IMR-90 (cell line): ENCODE data around the gene BANF1. TPM values are rescaled to one million over a fixed set of nuclear protein-coding genes. Genes with fewer than 3 reads are reported as not detected.

Experiments used
- ATAC-seq: fragments of 200-7000 bp; cut with Tn5 transposase; 2 replicates; pipeline ENCODE4 v1.9.1; 2020; ENCODE audit warnings: low read depth, mild to moderate bottlenecking, moderate library complexity
- BruUV-seq: library from RNA; stranded (reverse); fragments of 400-500 nt; replicated peaks from 2 replicates; lab custom pipeline; 2021; lab: Mats Ljungman, UMichigan
- CTCF ChIA-PET: fragments of 300-600 bp; formaldehyde crosslinking; extraction: SDS; loops from one replicate; lab custom pipeline; 2021; ENCODE audit warnings: antibody characterized with exemption; lab: Yijun Ruan, JAX
- POLR2A ChIA-PET: fragments of 300-600 bp; sonication (Branson Sonifier 250); formaldehyde crosslinking; loops from one replicate; lab custom pipeline; 2022; ENCODE audit warnings: antibody characterized with exemption; ENCODE audit not compliant: unreplicated experiment; lab: Charles Lee
- DNase-seq: peaks from one replicate; pipeline ENCODE4 v3.0.0; 2013
- H2AFZ ChIP-seq: replicated peaks from 2 replicates; pipeline ENCODE3; 2013; ENCODE audit warnings: low read length, mild to moderate bottlenecking; ENCODE audit not compliant: poor library complexity
- H2AK5ac ChIP-seq: 2 replicates; pipeline ENCODE4 v1.6.1; 2013; ENCODE audit warnings: low read depth, low read length, inconsistent platforms
- H2AK9ac ChIP-seq: replicated peaks from 2 replicates; pipeline ENCODE3; 2013; ENCODE audit warnings: mild to moderate bottlenecking, low read depth, low read length, moderate library complexity; ENCODE audit not compliant: poor library complexity
- H2BK120ac ChIP-seq: 2 replicates; pipeline ENCODE4 v1.6.1; 2013; ENCODE audit warnings: low read depth, low read length, inconsistent platforms
- H2BK15ac ChIP-seq: 3 replicates; pipeline ENCODE4 v1.6.1; 2013; ENCODE audit warnings: low read depth, low read length, inconsistent platforms
- H2BK20ac ChIP-seq: 2 replicates; pipeline ENCODE4 v1.6.1; 2013; ENCODE audit warnings: low read depth, mild to moderate bottlenecking, inconsistent platforms, low read length, moderate library complexity
- H2BK5ac ChIP-seq: 2 replicates; pipeline ENCODE4 v1.6.1; 2013; ENCODE audit warnings: mild to moderate bottlenecking, low read depth, low read length, inconsistent platforms; ENCODE audit not compliant: poor library complexity, severe bottlenecking
- H3K14ac ChIP-seq: replicated peaks from 2 replicates; pipeline ENCODE4 v1.6.1; 2013; ENCODE audit warnings: low read depth, low read length, inconsistent platforms
- H3K18ac ChIP-seq: 2 replicates; pipeline ENCODE4 v1.6.1; 2013; ENCODE audit warnings: low read depth, low read length, control low read depth
- H3K23ac ChIP-seq: 2 replicates; pipeline ENCODE4 v1.6.1; 2013; ENCODE audit warnings: low read depth, low read length, inconsistent platforms
- H3K27ac ChIP-seq: 2 replicates; pipeline ENCODE4 v1.5.1; 2013; ENCODE audit warnings: mild to moderate bottlenecking, control low read depth, low read length; ENCODE audit not compliant: insufficient read depth
- H3K27me3 ChIP-seq: 2 replicates; pipeline ENCODE4 v1.6.1; 2013; ENCODE audit warnings: low read length; ENCODE audit not compliant: control insufficient read depth, insufficient read depth
- H3K36me3 ChIP-seq: 2 replicates; pipeline ENCODE4 v1.6.1; 2013; ENCODE audit warnings: low read length, mixed read lengths; ENCODE audit not compliant: control insufficient read depth, insufficient read depth
- H3K4ac ChIP-seq: 2 replicates; pipeline ENCODE4 v1.6.1; 2013; ENCODE audit warnings: low read depth, low read length, inconsistent platforms
- H3K4me1 ChIP-seq: 2 replicates; pipeline ENCODE4 v1.6.1; 2013; ENCODE audit warnings: low read length, mixed read lengths; ENCODE audit not compliant: control insufficient read depth, insufficient read depth
- H3K4me2 ChIP-seq: 2 replicates; pipeline ENCODE4 v1.6.1; 2013; ENCODE audit warnings: low read depth, mild to moderate bottlenecking, control low read depth, low read length, moderate library complexity
- H3K4me3 ChIP-seq: 2 replicates; pipeline ENCODE4 v1.5.1; 2013; ENCODE audit warnings: low read depth, mild to moderate bottlenecking, control low read depth, low read length, moderate library complexity; ENCODE audit not compliant: insufficient read depth
- H3K56ac ChIP-seq: 2 replicates; pipeline ENCODE4 v1.6.1; 2013; ENCODE audit warnings: low read length, inconsistent platforms; ENCODE audit not compliant: insufficient read depth; ENCODE audit errors: extremely low read depth
- H3K79me1 ChIP-seq, 2 experiments: 2 replicates each; pipeline ENCODE4 v1.6.1; 2013; ENCODE audit warnings: low read length in 2 of 2, inconsistent platforms in 1 of 2, low read depth in 1 of 2
- H3K9ac ChIP-seq: 2 replicates; pipeline ENCODE4 v1.6.1; 2013; ENCODE audit warnings: low read depth, low read length, control low read depth
- H3K9me1 ChIP-seq: 2 replicates; pipeline ENCODE4 v1.6.1; 2013; ENCODE audit warnings: low read length, inconsistent platforms; ENCODE audit not compliant: insufficient read depth
- H3K9me3 ChIP-seq: 2 replicates; pipeline ENCODE4 v1.6.1; 2013; ENCODE audit warnings: low read length; ENCODE audit not compliant: control insufficient read depth, insufficient read depth
- H4K20me1 ChIP-seq: 2 replicates; pipeline ENCODE4 v1.6.1; 2013; ENCODE audit warnings: low read length, inconsistent platforms; ENCODE audit not compliant: insufficient read depth
- H4K5ac ChIP-seq: 2 replicates; pipeline ENCODE4 v1.6.1; 2013; ENCODE audit warnings: mild to moderate bottlenecking, low read depth, low read length, control low read depth
- H4K8ac ChIP-seq, 2 experiments: 2 replicates each; pipeline ENCODE4 v1.6.1; 2013; ENCODE audit warnings: low read depth in 2 of 2, low read length in 2 of 2, control low read depth in 1 of 2, inconsistent platforms in 1 of 2
- H4K91ac ChIP-seq: 2 replicates; pipeline ENCODE4 v1.6.1; 2013; ENCODE audit warnings: low read depth, low read length, inconsistent platforms; ENCODE audit not compliant: insufficient read depth
- CHD1 ChIP-seq: IDR thresholded peaks from 2 replicates; pipeline ENCODE4 v1.6.1; 2012; ENCODE audit warnings: low read depth, low read length, improper control_type of control experiment
- ELK1 ChIP-seq: fragments of 150-350 bp; IDR thresholded peaks from 2 replicates; pipeline ENCODE4 v1.6.1; 2016; ENCODE audit warnings: low read depth, mild to moderate bottlenecking, low read length, moderate library complexity, borderline replicate concordance
- FOS ChIP-seq: fragments of 150-350 bp; IDR thresholded peaks from 2 replicates; pipeline ENCODE4 v1.6.1; 2016; ENCODE audit warnings: low read depth, low read length
- MXI1 ChIP-seq: IDR thresholded peaks from 2 replicates; pipeline ENCODE4 v1.6.1; 2012; ENCODE audit warnings: low read depth, mild to moderate bottlenecking, low read length, moderate library complexity, borderline replicate concordance
- SMC3 ChIP-seq: fragments of 150-350 bp; IDR thresholded peaks from 2 replicates; pipeline ENCODE4 v1.6.1; 2016; ENCODE audit warnings: low read depth, mild to moderate bottlenecking, antibody characterized with exemption, low read length, moderate library complexity
- WGBS, 2 experiments: methylation state at CpG; one replicate each; pipeline versions ENCODE4 v1.1.5 to v1.1.7; 2013; ENCODE audit warnings: missing lambda C conversion rate in 2 of 2; ENCODE audit not compliant: insufficient read length in 1 of 2; ENCODE audit errors: extremely low coverage in 2 of 2; 5-methylcytosine and 5-hydroxymethylcytosine counted together
- dilution Hi-C: fragments of 300-500 bp; cut with HindIII; formaldehyde crosslinking; loops from one replicate; pipeline ENCODE4 v1.14.3; 2018; ENCODE audit warnings: low sequenced_read_pairs; ENCODE audit not compliant: unreplicated experiment
- in situ Hi-C: fragments of 300-500 bp; cut with MboI; formaldehyde crosslinking; loops from 3 replicates; pipeline ENCODE4 v1.14.3; 2019; ENCODE audit warnings: low sequenced_read_pairs, inconsistent platforms, mixed read lengths
- intact Hi-C: fragments of 100-400 bp; cut with micrococcal nuclease; formaldehyde crosslinking; loops from 2 replicates; pipeline ENCODE4 v1.10.0; 2022
- polyA plus RNA-seq, 3 experiments: library from polyadenylated mRNA; depleted of rRNA; stranded (reverse); fragments of >200 nt; gene quantifications; 2 replicates each; pipeline ENCODE4 v1.2.3, GENCODE V29; 2012; ENCODE audit warnings: low replicate concordance in 1 of 3
- total RNA-seq: library from RNA; depleted of rRNA; stranded (reverse); fragments of >200 nt; gene quantifications from 2 replicates; pipeline ENCODE4 v1.2.3, GENCODE V29; 2012

The BANF1 gene
- total and polyA plus RNA-seq, 2 of the 4 experiments (the other 2 are of a cell fraction), result 36.6 to 242 TPM

GRCh38 chr11:66048547-66049323 is 46.4 kb downstream of the BANF1 start, which contains the start of gene GAL3ST3:
GAL3ST3 (minus strand) TSS chr11:66049161; CDS start chr11:66045415, 3,746 bp downstream.
- BruUV-seq, result no TSS peak
- Histone ChIP-seq H3K9me3 (no peaks in the 10 kb centered on the region), H3K18ac (no peak within 1 kb of the TSS), H2AK9ac (no peak within 1 kb of the TSS), H2AK5ac (no peak within 1 kb of the TSS; the same call in 1 of the 2 replicates), H4K20me1 (peaks cover 8% of the 10 kb centered on the region; the same call in 1 of the 2 replicates), H3K27me3 (peaks cover 27% of the 10 kb centered on the region; the same call in 1 of the 2 replicates), H3K56ac (no peak within 1 kb of the TSS), H4K91ac (no peak within 1 kb of the TSS), H2BK120ac (no peak within 1 kb of the TSS), H2BK5ac (no peak within 1 kb of the TSS), H2BK15ac (no peak within 1 kb of the TSS), H3K9ac (no peak within 1 kb of the TSS), H2AFZ (peak within 1 kb of the TSS; percentile 68), H3K23ac (no peak within 1 kb of the TSS), H2BK20ac (no peak within 1 kb of the TSS), H3K4me1 (peaks cover 8% of the 10 kb centered on the region), H3K36me3 (no peaks in the 10 kb centered on the region), H3K9me1 (0 out of 2 replicates have a peak, but pooled peaks cover 7% of the 10 kb centered on the region), H3K4ac (no peak within 1 kb of the TSS), H3K4me3 (no peak within 1 kb of the TSS), H3K14ac (no peak within 1 kb of the TSS), H3K79me1 (peaks cover 4 to 24% of the 10 kb centered on the region in 2 experiments; a peak in 2 of 4 replicates), H3K27ac (no peak within 1 kb of the TSS), H4K5ac (no peak within 1 kb of the TSS), H4K8ac (no peak within 1 kb of the TSS), H3K4me2 (no peak within 1 kb of the TSS)
- TF ChIP-seq MXI1, result no peak
- no peak for TF ChIP-seq SMC3
- no peak for TF ChIP-seq ELK1
- TF ChIP-seq FOS, result no peak
- no peak for TF ChIP-seq CHD1
- dilution Hi-C loops (no loop called here), in situ Hi-C loops (no loop called here), intact Hi-C loops (no loop called here)
- ChIA-PET CTCF (no interaction called here), POLR2A (no interaction called here)
- WGBS, 2 experiments, result 26% methylated on average over 2 of the region's 39 CpGs; no CpG with 5 or more reads in 1 of the 2 experiments
- ATAC-seq (no peak), DNase-seq (no peak)
